IPS DF 4.7 (cell line): ENCODE results near the gene DPH1.

ENCODE experiments used
- DNase-seq: peaks from one replicate; pipeline ENCODE4 v3.0.0-alpha.2; 2013; ENCODE audit warnings: low spot score; ENCODE audit errors: extremely low read depth

The DPH1 gene

GRCh38 chr17:2076087-2076984 is 46.4 kb downstream of the DPH1 start:
- no peak for DNase-seq

- DNase-seq: no peak
Measured at GRCh38 chr17:2077040-2077439, 47.1 kb downstream of the DPH1 start.

- DNase-seq: no peak
Measured at GRCh38 chr17:2081564-2081963, 51.6 kb downstream of the DPH1 start.

GRCh38 chr17:2082003-2082781 is 52.2 kb downstream of the DPH1 start:
- DNase-seq: no peak

GRCh38 chr17:2083613-2084035 is 53.7 kb downstream of the DPH1 start:
- DNase-seq: no peak

GRCh38 chr17:2084036-2084765 is 54.2 kb downstream of the DPH1 start:
- no peak for DNase-seq

- DNase-seq: no peak
Measured at GRCh38 chr17:2084766-2085647, 55.1 kb downstream of the DPH1 start.

GRCh38 chr17:2085648-2085949 is 55.6 kb downstream of the DPH1 start:
- DNase-seq: no peak

- DNase-seq: no peak
Measured at GRCh38 chr17:2086306-2086705, 56.4 kb downstream of the DPH1 start.

GRCh38 chr17:2087597-2088211 is 57.8 kb downstream of the DPH1 start:
- DNase-seq: no peak

- no peak for DNase-seq
Measured at GRCh38 chr17:2089021-2089422, 59.1 kb downstream of the DPH1 start.

GRCh38 chr17:2090210-2090641 is 60.3 kb downstream of the DPH1 start:
- DNase-seq: no peak

GRCh38 chr17:2090804-2091534 is 61.0 kb downstream of the DPH1 start:
- peak; percentile 62 for DNase-seq

GRCh38 chr17:2092253-2092652 is 62.3 kb downstream of the DPH1 start:
- no peak for DNase-seq

- no peak for DNase-seq
Measured at GRCh38 chr17:2093349-2093748, 63.4 kb downstream of the DPH1 start.
